ENCODE measurements around the gene CAMK2N1.

The CAMK2N1 gene

GRCh38 chr1:20466273-20466672 lies 19.7 kb downstream of the CAMK2N1 start:
- DNase-seq (no peak), ATAC-seq (replicated peaks) (no peak)
- Mint-ChIP-seq H3K4me1 (ENCODE audit: low read depth in 2 of 2) (peaks cover 0 to 3% of the 10 kb centered on the region in 2 donors), H3K4me3 (no peak overlapping the region), H3K27me3 (peaks cover 20 to 53% of the 10 kb centered on the region in 2 donors), H3K27ac (no peak overlapping the region), H3K36me3 (ENCODE audit: insufficient read depth) (no peaks in the 10 kb centered on the region), H3K9me3 (no peaks in the 10 kb centered on the region)

DNA sequence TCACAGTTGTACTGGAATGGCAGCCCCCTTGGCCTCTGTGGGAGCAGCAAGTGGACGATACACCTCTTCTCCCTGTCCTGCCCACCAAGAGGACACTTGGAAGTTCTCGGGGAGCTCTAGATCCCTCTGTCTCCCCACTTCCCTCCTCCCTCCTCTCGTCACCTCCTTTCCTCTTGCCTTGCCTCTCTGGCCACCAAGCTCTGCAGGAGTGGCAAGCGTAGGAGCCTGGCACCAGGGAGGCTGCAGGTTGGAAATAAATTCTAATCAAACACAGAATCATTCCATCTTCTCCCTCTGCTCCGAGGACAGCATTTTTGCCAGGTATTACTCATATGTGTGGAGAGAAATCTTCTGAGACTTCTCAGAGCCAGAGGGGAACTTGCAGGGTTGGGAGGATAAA lies 20.8 kb downstream of the CAMK2N1 start:
- Mint-ChIP-seq H3K36me3 (ENCODE audit: insufficient read depth) (no peaks in the 10 kb centered on the region), H3K27me3 (peaks cover 18 to 54% of the 10 kb centered on the region in 2 donors), H3K27ac (no peak overlapping the region), H3K9me3 (no peaks in the 10 kb centered on the region), H3K4me3 (no peak overlapping the region), H3K4me1 (ENCODE audit: low read depth in 2 of 2) (peaks cover 0 to 3% of the 10 kb centered on the region in 2 donors)
- DNase-seq (no peak), ATAC-seq (replicated peaks) (no peak)

GRCh38 chr1:20463502-20463901 lies 22.5 kb downstream of the CAMK2N1 start:
- Mint-ChIP-seq H3K27ac (no peak overlapping the region), H3K36me3 (ENCODE audit: insufficient read depth) (no peaks in the 10 kb centered on the region), H3K9me3 (no peaks in the 10 kb centered on the region), H3K4me3 (no peak overlapping the region), H3K27me3 (peaks cover 21 to 58% of the 10 kb centered on the region in 2 donors), H3K4me1 (ENCODE audit: low read depth in 2 of 2) (peaks cover 0 to 3% of the 10 kb centered on the region in 2 donors)
- DNase-seq: no peak
- ATAC-seq (replicated peaks): no peak

DNA sequence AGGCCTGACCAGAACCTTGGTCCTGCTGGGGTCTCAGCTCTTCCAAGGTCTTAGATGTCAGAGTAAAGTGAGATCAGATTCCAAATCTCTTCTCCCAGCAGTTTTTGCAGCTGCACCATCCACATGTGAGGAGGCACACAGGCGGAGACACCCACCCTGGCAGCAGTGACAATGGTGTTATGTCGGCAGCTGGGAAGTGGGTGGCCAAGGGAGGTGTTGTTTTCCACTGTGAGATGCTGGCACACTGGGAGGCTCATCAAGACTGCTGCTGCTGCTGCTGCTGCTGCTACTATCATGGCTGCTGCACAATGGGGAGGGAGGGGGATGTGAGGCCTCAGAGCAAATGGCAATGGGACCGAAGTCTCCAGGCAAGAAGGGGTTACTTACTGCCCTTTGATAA lies 23.6 kb downstream of the CAMK2N1 start:
- Mint-ChIP-seq H3K4me3 (no peak overlapping the region), H3K4me1 (ENCODE audit: low read depth in 2 of 2) (peaks cover 0 to 3% of the 10 kb centered on the region in 2 donors), H3K27me3 (peaks cover 22 to 54% of the 10 kb centered on the region in 2 donors), H3K27ac (no peak overlapping the region), H3K36me3 (ENCODE audit: insufficient read depth) (no peaks in the 10 kb centered on the region), H3K9me3 (no peaks in the 10 kb centered on the region)
- ATAC-seq (replicated peaks) (no peak), DNase-seq (no peak)

DNA sequence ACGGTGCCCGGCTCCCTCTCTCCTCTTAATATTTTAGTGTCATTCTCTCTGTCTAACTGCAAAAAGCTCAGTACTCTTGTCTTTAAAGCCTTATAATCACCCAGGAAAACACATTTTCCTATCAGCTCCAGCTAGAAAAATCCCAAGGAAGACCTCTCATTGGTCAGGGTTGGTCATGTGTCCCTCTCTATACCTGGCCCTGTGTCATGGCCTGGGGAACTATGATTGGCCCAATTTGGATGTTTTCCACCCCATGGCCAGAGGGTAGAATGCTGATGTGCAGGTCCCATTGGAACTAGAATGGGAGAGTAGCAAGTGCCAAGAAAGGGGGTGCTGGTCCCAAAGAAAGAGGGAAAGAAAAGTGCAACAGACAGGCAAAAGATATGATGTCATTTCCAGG lies 27.3 kb downstream of the CAMK2N1 start:
- no peak overlapping the region for H3K27ac Mint-ChIP-seq
- peaks cover 31 to 36% of the 10 kb centered on the region in 2 donors for H3K27me3 Mint-ChIP-seq
- no peak overlapping the region for H3K4me3 Mint-ChIP-seq
- no peak for DNase-seq
- H3K36me3 Mint-ChIP-seq (ENCODE audit: insufficient read depth): no peaks in the 10 kb centered on the region
- no peaks in the 10 kb centered on the region for H3K9me3 Mint-ChIP-seq
- no peak for ATAC-seq (replicated peaks)
- H3K4me1 Mint-ChIP-seq (ENCODE audit: low read depth in 2 of 2): no peaks in the 10 kb centered on the region

DNA sequence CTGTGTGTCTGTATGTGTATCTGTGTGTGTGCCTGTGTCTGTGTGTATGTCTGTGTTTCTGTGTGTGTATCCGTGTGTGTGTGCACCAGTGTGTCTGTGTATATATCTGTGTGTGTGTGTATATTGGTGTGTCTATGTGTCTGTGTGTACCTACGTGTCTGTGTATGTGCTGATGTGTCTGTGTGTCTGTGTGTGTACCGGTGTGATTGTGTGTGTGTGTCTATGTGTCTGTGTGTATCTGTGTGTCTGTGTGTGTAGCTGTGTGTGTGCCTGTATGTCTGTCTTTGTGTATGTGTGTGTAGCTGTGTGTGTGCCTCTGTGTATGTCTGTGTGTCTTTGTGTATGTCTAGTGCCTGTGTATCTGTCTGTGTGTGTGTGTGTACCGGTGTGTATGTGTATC lies 32.0 kb downstream of the CAMK2N1 start:
- peaks cover 26 to 34% of the 10 kb centered on the region in 2 donors for H3K27me3 Mint-ChIP-seq
- no peak for DNase-seq
- H3K36me3 Mint-ChIP-seq (ENCODE audit: insufficient read depth): no peaks in the 10 kb centered on the region
- no peak overlapping the region for H3K4me3 Mint-ChIP-seq
- no peaks in the 10 kb centered on the region for H3K9me3 Mint-ChIP-seq
- H3K27ac Mint-ChIP-seq: no peak overlapping the region
- ATAC-seq (replicated peaks): no peak
- H3K4me1 Mint-ChIP-seq (ENCODE audit: low read depth in 2 of 2): no peaks in the 10 kb centered on the region

DNA sequence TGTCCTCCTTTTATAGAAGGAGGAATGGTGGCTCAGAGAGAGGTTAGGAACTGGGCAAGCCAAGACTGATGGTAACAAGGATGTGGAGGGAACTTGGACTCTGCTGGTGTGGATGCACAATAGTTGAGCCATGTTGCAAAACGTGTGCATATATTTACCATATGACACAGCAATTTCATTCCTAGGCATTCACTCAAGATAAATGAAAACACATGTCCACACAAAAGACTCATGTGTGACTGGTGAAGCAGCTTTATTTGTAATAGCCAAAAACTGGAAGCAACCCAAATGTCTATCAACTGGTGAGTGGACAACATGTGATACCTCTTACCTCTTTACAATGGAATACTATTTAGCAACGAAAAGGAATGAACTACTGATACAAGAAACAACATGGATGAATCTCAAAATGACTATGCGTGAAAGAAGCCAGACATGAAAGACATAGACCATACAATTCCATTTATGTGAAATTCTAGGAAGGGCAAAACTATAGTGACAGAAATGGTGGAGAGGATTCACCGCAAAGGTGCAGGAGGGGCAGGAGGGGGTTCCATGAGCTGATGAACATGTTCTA lies 36.2 kb downstream of the CAMK2N1 start:
- Mint-ChIP-seq H3K9me3 (no peaks in the 10 kb centered on the region), H3K4me3 (no peak overlapping the region), H3K27me3 (peaks cover 36 to 40% of the 10 kb centered on the region in 2 donors), H3K27ac (no peak overlapping the region), H3K4me1 (ENCODE audit: low read depth in 2 of 2) (no peaks in the 10 kb centered on the region), H3K36me3 (ENCODE audit: insufficient read depth) (no peaks in the 10 kb centered on the region)
- DNase-seq: no peak
- no peak for ATAC-seq (replicated peaks)

DNA sequence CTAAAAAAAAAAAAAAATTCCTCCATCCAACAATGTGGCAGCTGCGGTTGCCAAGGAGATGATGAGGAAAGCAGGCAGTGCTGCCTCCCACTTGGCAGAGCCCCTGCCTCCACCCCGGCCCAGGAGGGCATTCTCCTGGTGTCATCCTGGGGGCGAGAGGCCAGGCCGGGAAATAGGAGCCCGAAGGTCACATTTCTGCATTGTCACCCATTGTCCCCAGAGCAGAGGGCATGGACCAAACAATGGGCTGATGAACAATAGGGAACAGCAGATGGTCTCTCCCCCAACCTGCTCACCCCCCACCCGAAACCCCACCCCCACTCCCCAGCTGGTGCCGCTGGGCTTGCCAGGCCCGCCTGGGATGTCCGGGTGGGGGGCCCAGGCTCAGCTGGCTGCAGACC lies 37.3 kb downstream of the CAMK2N1 start:
- no peak overlapping the region for H3K27ac Mint-ChIP-seq
- DNase-seq (no peak), ATAC-seq (replicated peaks) (no peak)
- peaks cover 36 to 40% of the 10 kb centered on the region in 2 donors for H3K27me3 Mint-ChIP-seq
- H3K9me3 Mint-ChIP-seq: no peaks in the 10 kb centered on the region
- no peaks in the 10 kb centered on the region for H3K36me3 Mint-ChIP-seq (ENCODE audit: insufficient read depth)
- no peaks in the 10 kb centered on the region for H3K4me1 Mint-ChIP-seq (ENCODE audit: low read depth in 2 of 2)
- H3K4me3 Mint-ChIP-seq: no peak overlapping the region

- ATAC-seq (replicated peaks): no peak
- Mint-ChIP-seq H3K4me3 (no peak overlapping the region), H3K9me3 (no peaks in the 10 kb centered on the region), H3K27ac (no peak overlapping the region), H3K27me3 (peaks cover 36 to 40% of the 10 kb centered on the region in 2 donors), H3K4me1 (ENCODE audit: low read depth in 2 of 2) (no peaks in the 10 kb centered on the region), H3K36me3 (ENCODE audit: insufficient read depth) (no peaks in the 10 kb centered on the region)
- no peak for DNase-seq
Observed at GRCh38 chr1:20447794-20448193, 38.2 kb downstream of the CAMK2N1 start.

DNA sequence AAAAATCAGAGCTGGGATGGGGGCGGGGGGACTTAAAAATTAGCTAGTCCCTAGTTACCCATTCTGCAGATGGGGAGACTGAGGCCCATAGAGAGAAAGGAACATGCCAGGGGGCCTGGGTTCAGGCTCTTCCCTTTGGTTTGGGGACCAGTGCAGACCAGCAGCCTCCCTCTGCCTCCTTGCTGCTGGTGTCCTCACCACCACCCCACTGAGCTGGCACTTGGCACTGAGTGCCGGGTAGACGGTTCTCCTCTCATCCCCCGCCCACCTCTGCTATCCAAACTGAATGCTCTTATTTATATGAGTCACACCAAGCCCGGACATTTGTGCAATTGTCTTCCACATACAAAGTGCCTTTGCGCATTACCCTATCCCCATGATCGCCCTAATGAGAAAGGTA lies 39.2 kb downstream of the CAMK2N1 start:
- no peaks in the 10 kb centered on the region for H3K9me3 Mint-ChIP-seq
- no peaks in the 10 kb centered on the region for H3K36me3 Mint-ChIP-seq (ENCODE audit: insufficient read depth)
- ATAC-seq (replicated peaks) (no peak), DNase-seq (no peak)
- no peaks in the 10 kb centered on the region for H3K4me1 Mint-ChIP-seq (ENCODE audit: low read depth in 2 of 2)
- no peak overlapping the region for H3K27ac Mint-ChIP-seq
- H3K4me3 Mint-ChIP-seq: no peak overlapping the region
- H3K27me3 Mint-ChIP-seq: peaks cover 36 to 40% of the 10 kb centered on the region in 2 donors

- ATAC-seq (replicated peaks) (no peak), DNase-seq (no peak)
- no peak overlapping the region for H3K27ac Mint-ChIP-seq
- no peaks in the 10 kb centered on the region for H3K4me1 Mint-ChIP-seq (ENCODE audit: low read depth in 2 of 2)
- no peaks in the 10 kb centered on the region for H3K9me3 Mint-ChIP-seq
- peaks cover 36 to 37% of the 10 kb centered on the region in 2 donors for H3K27me3 Mint-ChIP-seq
- H3K4me3 Mint-ChIP-seq: no peak overlapping the region
- no peaks in the 10 kb centered on the region for H3K36me3 Mint-ChIP-seq (ENCODE audit: insufficient read depth)
Observed at GRCh38 chr1:20445956-20446355, 40.1 kb downstream of the CAMK2N1 start.

DNA sequence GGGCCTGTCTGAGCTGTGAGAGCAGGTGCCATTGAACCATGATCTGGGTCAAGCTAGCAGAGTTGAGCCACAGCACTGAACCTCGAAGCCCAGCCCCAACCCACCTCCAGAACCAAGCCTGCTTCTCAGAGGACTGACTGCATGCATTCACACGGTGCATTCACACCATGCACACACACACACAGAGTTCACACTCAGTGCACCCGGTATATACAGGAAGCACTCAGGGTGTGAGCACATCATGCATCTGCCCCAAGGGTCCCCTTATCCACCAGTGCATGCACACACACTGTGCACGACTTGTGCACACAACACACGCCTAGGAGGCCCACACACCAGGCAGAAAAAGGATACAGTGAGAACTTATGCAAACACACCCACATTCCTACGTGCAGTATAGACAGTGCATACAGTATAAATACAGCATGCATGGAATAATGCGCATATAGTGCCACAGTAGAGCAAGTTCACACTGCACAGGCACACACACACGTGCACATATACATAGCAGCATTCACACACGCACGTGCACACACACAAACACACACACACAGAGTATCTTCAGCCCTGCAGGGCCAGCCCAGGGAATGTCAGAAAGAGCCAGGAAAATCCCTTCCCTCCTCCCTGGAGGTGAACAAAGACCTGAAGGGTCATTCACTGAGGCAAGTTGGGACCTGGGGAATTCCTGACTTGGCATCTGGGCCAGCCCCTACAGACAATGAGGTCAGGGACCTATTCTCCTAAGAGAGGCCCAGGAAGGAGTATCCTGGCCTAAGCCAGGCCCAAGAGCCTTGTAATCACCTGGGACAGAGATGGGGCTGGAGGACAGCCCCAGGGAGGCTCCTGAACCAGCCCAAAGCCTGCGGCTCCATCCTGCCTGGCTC lies 42.1 kb downstream of the CAMK2N1 start:
- Mint-ChIP-seq H3K4me1 (ENCODE audit: low read depth in 2 of 2) (peaks cover 3 to 4% of the 10 kb centered on the region in 2 donors), H3K36me3 (ENCODE audit: insufficient read depth) (no peaks in the 10 kb centered on the region), H3K27me3 (peaks cover 22 to 25% of the 10 kb centered on the region in 2 donors), H3K27ac (no peak overlapping the region), H3K9me3 (no peaks in the 10 kb centered on the region), H3K4me3 (no peak overlapping the region)
- ATAC-seq (replicated peaks) (no peak), DNase-seq (no peak)

GRCh38 chr1:20442920-20443625 lies 42.9 kb downstream of the CAMK2N1 start:
- no peak for DNase-seq
- Mint-ChIP-seq H3K36me3 (ENCODE audit: insufficient read depth) (no peaks in the 10 kb centered on the region), H3K4me1 (ENCODE audit: low read depth in 2 of 2) (peaks cover 3 to 4% of the 10 kb centered on the region in 2 donors)

More at GRCh38 chr1:20442920-20443625, 42.9 kb downstream of the CAMK2N1 start:
- Mint-ChIP-seq H3K4me3 (no peak overlapping the region), H3K27me3 (peaks cover 19 to 22% of the 10 kb centered on the region in 2 donors), H3K27ac (peak overlapping the region in 1 of 2 donors; percentile 55), H3K9me3 (no peaks in the 10 kb centered on the region)
- no peak for ATAC-seq (replicated peaks)
